SK-N-MC (cell line): Measurements from ENCODE around the gene NAGK.
"Not testable (repeated sequence)": the region's sequence is repeated elsewhere in the genome, so short reads cannot be mapped to it uniquely, and the experiment has no call there.

Experiments
- DNase-seq: peaks from one replicate; pipeline ENCODE4 v3.0.0-alpha.2; 2011; ENCODE audit warnings: low read depth, low spot score
- H3K27ac ChIP-seq: fragments of 200-600 bp; sonication (generic); 2 replicates; pipeline ENCODE4 v1.5.1; 2016; ENCODE audit warnings: mixed run types
- H3K36me3 ChIP-seq: fragments of 200-600 bp; sonication (generic); 2 replicates; pipeline ENCODE4 v1.6.1; 2017; ENCODE audit warnings: antibody characterized with exemption, low read length, mixed read lengths; ENCODE audit not compliant: insufficient read depth
- H3K4me3 ChIP-seq: fragments of 200-600 bp; sonication (generic); 2 replicates; pipeline ENCODE4 v1.5.1; 2016
- H3K9ac ChIP-seq: fragments of 200-600 bp; sonication (generic); 2 replicates; pipeline ENCODE4 v1.8.0; 2017; ENCODE audit warnings: mixed run types, mixed read lengths; ENCODE audit not compliant: insufficient read length
- H3K9me3 ChIP-seq: fragments of 200-600 bp; sonication (generic); 2 replicates; pipeline ENCODE4 v1.6.1; 2017; ENCODE audit warnings: low read depth, mild to moderate bottlenecking, antibody characterized with exemption, low read length, moderate library complexity, mixed read lengths
- EZH2 ChIP-seq: fragments of 200-600 bp; sonication (generic); IDR thresholded peaks from one replicate; pipeline ENCODE4 v1.6.1; 2017; ENCODE audit warnings: antibody characterized with exemption
- FOXP2 ChIP-seq: optimal IDR thresholded peaks from 2 replicates; pipeline ENCODE3; 2011; ENCODE audit warnings: mild to moderate bottlenecking, moderate library complexity; ENCODE audit not compliant: insufficient read depth; ENCODE audit errors: extremely low read length, control extremely low read depth
- POLR2AphosphoS5 ChIP-seq: IDR thresholded peaks from 2 replicates; pipeline ENCODE4 v1.6.1; 2012; ENCODE audit warnings: mild to moderate bottlenecking, low read depth, low read length, borderline replicate concordance

Gene NAGK

GRCh38 chr2:71074893-71075395, 6.5 kb downstream of the NAGK start:
- TF ChIP-seq EZH2, result no peak
- no peak for TF ChIP-seq FOXP2
- TF ChIP-seq POLR2AphosphoS5, result no peak
- DNase-seq, result no peak
- Histone ChIP-seq H3K36me3 (peaks cover 28% of the 10 kb centered on the region), H3K27ac (no peak overlapping the region), H3K9me3 (no peaks in the 10 kb centered on the region), H3K9ac (no peak overlapping the region), H3K4me3 (no peak overlapping the region)

GRCh38 chr2:71078624-71079023, 10.2 kb downstream of the NAGK start:
- Histone ChIP-seq H3K9ac (no peak overlapping the region), H3K36me3 (peaks cover 24% of the 10 kb centered on the region), H3K4me3 (no peak overlapping the region), H3K27ac (no peak overlapping the region), H3K9me3 (no peaks in the 10 kb centered on the region)
- TF ChIP-seq EZH2 (no peak), POLR2AphosphoS5 (no peak), FOXP2 (no peak)
- no peak for DNase-seq

GRCh38 chr2:71082402-71083252, 14.2 kb downstream of the NAGK start:
- no peak for DNase-seq
- Histone ChIP-seq H3K9ac (no peak overlapping the region), H3K4me3 (no peak overlapping the region), H3K36me3 (peaks cover 11% of the 10 kb centered on the region; the same call in 1 of the 2 replicates), H3K9me3 (no peaks in the 10 kb centered on the region), H3K27ac (no peak overlapping the region)
- TF ChIP-seq FOXP2 (no peak), POLR2AphosphoS5 (no peak), EZH2 (no peak)

GRCh38 chr2:71083297-71083696, 14.8 kb downstream of the NAGK start:
- not testable (repeated sequence) for H3K9me3 ChIP-seq, DNase-seq, H3K4me3 ChIP-seq, H3K9ac ChIP-seq, H3K36me3 ChIP-seq, H3K27ac ChIP-seq

GRCh38 chr2:71083752-71084312, 15.4 kb downstream of the NAGK start:
- not testable (repeated sequence) for DNase-seq, H3K36me3 ChIP-seq, H3K9ac ChIP-seq, H3K9me3 ChIP-seq, H3K27ac ChIP-seq, H3K4me3 ChIP-seq

- DNase-seq, H3K27ac ChIP-seq, H3K9ac ChIP-seq, H3K4me3 ChIP-seq, H3K9me3 ChIP-seq, H3K36me3 ChIP-seq: not testable (repeated sequence)
These were observed 17.0 kb downstream of the NAGK start for GRCh38 chr2:71085325-71086003.

- not testable (repeated sequence) for H3K9me3 ChIP-seq, DNase-seq, H3K9ac ChIP-seq, H3K36me3 ChIP-seq, H3K27ac ChIP-seq, H3K4me3 ChIP-seq
These were observed 21.0 kb downstream of the NAGK start for GRCh38 chr2:71089475-71089874.

GRCh38 chr2:71091808-71092207, 23.4 kb downstream of the NAGK start:
- DNase-seq, H3K9me3 ChIP-seq, H3K9ac ChIP-seq, H3K36me3 ChIP-seq, H3K4me3 ChIP-seq, H3K27ac ChIP-seq: not testable (repeated sequence)

GRCh38 chr2:71092491-71093260, 24.2 kb downstream of the NAGK start:
- not testable (repeated sequence) for H3K36me3 ChIP-seq, H3K4me3 ChIP-seq, H3K9ac ChIP-seq, H3K27ac ChIP-seq, H3K9me3 ChIP-seq, DNase-seq
